Measurements from ENCODE around the gene SOX6.
"Not testable (repeated sequence)": the region's sequence is repeated elsewhere in the genome, so short reads cannot be mapped to it uniquely, and the experiment has no call there.

The SOX6 gene

DNA sequence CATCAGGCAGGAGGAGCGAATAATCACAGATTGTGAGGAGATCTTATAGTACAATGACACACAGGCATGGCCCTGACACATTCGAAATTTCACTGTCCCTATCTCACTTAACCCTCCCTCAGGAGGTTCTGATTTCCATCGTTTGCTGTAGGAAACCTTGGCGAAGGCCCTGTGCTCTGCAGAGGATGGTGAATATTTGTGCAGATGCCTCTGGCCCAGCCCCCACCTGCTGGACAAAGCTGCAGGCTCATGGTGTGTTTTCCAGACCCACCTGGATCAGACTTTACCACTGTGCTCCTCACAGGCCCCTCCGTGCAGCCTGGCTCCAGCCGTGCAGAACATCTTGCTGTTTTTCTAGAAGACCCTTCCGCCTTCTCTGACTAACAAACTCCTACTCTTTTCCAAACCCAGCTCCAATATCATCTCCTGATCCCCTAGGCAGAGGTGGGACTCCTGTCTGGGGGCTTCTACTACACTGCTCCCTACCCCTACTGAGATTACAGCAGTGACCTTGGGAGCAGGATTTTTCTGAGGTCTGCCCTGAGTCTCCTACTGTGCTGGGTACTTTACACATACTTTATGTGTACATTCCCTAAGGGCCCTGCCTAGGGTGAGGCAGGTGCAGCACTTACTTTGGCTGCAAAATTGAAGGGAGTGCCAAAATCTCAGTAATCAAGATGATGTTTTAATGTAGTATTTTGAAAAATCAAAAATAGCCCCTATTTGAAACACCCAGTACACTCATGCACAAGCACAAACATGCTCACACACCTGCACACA is 412.7 kb downstream of the SOX6 start:
- no peak for DNase-seq

DNA sequence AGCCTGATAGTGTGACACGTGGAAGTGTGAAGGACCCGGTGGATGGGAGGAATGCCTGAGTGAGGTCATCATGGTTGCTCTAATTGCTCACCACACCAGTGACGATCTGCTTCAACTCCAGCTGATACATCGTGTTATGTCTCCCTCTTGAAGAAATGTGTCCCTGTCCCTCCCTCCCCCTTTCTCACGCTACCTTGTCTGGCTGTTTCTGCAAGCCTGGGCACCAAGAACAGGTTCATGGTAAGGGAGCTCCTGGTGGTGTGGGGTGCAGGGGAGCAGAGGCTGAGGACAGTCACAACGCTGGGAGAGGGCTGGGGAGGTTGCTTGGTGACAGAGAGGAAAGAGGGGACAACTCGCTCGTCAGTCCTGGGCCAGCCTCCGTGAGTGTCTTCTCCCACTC is 413.4 kb downstream of the SOX6 start:
- no peak for DNase-seq

GRCh38 chr11:15942126-15942525 is 414.2 kb downstream of the SOX6 start:
- no peak for DNase-seq

- no peak for DNase-seq
These were observed 415.1 kb downstream of the SOX6 start for GRCh38 chr11:15941206-15941770.

DNA sequence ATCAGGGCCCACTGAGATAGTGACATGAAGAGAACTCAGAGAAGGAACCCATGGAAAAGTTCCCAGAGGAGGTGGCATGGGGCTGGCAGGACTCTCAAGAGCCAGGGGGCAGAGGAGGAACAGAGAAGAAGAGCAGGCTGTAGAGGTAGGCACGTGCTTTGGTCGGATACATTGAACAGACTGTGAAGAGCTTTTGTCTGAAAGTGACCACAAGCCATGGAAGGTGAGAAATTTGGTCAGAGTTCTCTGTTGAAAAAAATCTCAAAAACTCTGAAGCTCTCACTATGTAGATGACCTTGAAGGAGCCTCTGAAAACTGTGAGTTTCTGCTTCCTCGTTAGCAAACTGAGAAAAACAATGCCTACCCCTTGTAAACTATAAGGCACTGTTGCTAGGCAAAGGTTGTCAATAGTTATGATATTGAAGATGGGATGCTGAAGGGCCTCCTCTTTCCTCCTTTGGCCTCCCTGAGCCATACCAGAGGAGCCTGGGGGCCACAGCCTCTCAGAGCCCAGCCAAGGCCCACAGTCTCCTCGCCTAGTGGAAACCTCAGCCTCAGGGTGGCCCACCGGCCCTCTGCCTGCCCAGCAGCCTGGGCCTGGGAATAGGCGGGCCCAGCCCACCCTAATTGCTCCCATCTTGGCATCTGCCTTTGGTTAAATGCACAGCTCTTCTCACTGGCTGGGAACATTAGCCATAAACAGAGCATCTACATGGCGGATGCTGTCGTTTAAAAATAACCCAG is 415.7 kb downstream of the SOX6 start:
- DNase-seq: no peak

DNA sequence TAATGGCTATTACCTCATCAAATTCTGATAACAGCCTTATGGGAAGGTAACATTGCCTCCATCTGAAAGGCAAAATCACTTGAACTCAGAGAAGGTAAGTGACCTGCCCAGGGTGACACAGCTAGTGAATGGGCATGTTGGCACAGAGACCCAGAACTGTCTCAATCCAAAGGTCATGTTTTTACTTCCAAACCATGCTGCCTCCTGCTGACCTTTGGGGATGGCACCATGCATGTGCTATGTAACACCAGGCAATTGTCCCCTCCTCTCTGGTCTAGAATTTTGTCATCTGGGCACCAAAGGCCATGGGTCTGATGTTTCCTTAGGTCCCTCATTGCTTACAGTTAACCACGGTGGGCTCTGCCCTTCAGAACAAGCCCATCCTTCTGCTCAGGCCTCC is 417.4 kb downstream of the SOX6 start:
- DNase-seq: no peak

DNA sequence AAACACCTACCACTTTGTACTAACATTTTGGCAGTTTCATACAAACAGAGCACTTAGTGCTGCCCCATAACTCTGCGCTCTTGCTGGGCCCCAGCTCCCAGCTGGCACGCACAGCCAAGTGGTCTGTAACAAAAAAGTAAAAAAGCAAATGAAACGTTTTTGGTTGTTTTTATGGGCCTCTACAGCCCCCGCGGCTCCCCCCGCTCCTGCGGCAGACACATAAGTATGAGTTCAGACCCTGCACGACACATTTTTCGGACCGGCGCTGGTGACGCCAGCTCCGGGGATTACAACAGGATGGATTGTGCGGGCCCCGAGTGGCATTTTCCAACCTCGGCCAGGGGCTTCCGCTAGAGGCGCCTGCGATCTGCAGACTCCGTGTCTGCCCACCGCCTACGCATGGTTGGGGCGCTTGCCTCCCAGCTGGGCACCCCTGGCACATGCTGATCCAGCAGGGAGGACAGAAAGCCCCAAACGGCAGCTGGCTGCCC is 418.2 kb downstream of the SOX6 start:
- no peak for DNase-seq

- no peak for DNase-seq
These were observed 418.7 kb downstream of the SOX6 start for GRCh38 chr11:15937601-15938120.

DNA sequence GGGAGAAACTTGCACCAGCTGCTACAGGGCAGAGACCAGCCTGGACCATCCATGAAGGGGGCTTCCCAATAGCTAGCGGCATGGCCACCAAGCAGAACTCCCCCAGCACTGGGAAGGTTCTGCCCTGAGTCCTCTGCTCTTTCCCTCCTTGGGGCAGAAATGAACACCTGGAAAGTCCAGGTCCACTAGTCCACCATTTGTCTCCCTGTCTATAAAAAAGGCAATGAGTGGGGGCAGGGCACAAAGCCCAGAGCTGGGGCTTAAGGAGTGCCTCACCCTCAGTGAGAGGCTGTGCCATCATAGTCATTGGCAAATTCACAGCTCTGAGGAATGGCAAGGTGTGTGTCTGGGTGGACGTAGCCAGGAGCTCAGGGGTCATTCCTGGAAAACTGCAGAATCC is 420.3 kb downstream of the SOX6 start:
- DNase-seq: no peak

- no peak for DNase-seq
These were observed 421.0 kb downstream of the SOX6 start for GRCh38 chr11:15935373-15935772.

- DNase-seq: no peak
These were observed 422.3 kb downstream of the SOX6 start for GRCh38 chr11:15933886-15934625.

- DNase-seq: no peak
These were observed 423.9 kb downstream of the SOX6 start for GRCh38 chr11:15932417-15932816.

DNA sequence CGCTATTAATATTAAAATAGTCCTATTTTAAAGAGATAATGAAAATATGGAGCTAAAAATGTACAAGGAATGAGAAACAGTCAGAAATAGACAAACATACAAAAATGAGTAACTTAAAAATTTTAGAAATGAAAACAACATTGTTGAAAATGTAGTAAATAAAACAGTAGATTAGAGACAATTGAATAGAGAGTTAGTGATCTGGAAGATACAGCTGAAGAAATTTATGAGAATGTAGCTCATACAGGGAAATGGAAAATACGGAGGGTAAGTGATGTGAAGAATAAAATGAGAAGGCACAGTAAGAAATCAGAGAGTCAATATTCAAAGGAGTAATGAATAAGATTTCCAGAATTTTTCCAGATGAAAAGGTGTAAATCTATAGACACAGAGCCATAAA is 424.8 kb downstream of the SOX6 start:
- DNase-seq: no peak

DNA sequence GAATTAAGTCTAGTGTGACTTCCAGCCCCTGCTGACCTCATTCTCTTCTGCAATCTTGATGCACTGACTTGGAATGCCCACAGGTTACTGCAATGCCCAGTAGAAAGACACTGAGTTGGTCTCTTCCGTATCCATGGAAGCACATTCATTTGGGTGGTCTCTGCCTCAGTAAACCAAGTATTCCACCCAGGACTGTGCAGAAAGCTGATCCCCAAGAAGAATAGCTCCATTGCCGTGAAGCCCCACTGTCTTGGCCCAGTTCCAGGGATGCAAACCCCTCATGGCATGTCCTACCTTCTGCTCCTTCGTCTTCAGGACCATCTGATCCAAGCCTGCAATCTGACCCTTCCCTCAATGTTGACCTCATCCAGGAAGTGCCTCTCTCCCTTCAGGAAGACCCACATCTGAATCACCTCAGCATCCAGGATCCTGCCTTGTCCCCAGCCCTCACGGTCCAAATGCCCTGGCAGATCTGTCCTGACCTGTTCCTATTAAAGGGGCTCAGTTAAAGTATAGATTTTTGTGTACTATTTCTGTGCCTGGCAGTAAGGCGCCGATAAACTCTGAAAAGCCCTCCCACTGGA is 425.8 kb downstream of the SOX6 start:
- DNase-seq: no peak

DNA sequence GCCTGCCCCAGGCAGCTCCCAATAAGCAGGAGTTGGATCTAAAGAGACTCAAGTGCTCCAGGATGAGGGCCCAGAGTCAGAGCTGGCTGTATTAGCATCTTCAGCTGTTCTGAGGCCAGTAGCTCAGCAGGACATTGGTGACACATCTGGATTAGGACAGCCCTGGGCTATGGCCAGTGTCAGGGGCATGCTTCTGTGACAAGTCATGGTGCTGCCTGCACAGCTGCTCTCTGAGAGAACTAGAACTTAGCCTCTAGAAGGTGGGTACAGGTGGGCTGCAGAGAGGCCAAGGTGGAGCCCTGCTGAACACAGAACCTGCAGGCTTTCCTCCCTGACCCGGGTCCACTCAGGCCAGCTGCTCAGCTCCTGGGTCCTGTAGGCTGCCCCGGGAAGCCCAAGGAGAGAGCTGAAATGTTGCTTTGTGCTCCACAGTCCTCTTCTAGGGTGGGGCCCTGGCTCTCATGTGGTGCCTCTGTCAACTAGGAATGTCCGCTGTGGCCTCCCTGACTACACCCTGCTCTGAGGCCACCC is 426.9 kb downstream of the SOX6 start:
- DNase-seq: no peak

GRCh38 chr11:15927864-15928217 is 428.5 kb downstream of the SOX6 start:
- DNase-seq: no peak

GRCh38 chr11:15927196-15927863 is 429.0 kb downstream of the SOX6 start:
- no peak for DNase-seq

DNA sequence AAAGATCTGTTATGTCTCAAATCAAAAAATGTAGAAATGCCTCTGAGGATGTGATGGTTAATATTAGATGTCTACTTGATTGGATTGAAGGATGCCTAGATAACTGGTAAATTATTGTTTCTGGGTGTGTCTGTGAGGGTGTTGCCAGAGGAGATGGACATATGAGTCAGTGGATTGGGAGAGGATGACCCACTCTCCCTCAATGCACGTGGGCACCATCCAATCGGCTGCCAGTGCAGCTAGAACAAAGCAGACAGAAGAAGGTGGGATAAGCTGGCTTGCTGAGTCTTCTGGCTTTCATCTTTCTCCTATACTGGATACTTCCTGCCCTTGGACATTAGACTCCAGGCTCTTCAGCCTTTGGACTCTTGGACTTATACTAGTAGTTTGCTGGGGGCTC is 430.3 kb downstream of the SOX6 start:
- no peak for DNase-seq

- no peak for DNase-seq
These were observed 433.2 kb downstream of the SOX6 start for GRCh38 chr11:15923183-15923582.

- not testable (repeated sequence) for DNase-seq
These were observed 433.6 kb downstream of the SOX6 start for GRCh38 chr11:15922745-15923144.

DNA sequence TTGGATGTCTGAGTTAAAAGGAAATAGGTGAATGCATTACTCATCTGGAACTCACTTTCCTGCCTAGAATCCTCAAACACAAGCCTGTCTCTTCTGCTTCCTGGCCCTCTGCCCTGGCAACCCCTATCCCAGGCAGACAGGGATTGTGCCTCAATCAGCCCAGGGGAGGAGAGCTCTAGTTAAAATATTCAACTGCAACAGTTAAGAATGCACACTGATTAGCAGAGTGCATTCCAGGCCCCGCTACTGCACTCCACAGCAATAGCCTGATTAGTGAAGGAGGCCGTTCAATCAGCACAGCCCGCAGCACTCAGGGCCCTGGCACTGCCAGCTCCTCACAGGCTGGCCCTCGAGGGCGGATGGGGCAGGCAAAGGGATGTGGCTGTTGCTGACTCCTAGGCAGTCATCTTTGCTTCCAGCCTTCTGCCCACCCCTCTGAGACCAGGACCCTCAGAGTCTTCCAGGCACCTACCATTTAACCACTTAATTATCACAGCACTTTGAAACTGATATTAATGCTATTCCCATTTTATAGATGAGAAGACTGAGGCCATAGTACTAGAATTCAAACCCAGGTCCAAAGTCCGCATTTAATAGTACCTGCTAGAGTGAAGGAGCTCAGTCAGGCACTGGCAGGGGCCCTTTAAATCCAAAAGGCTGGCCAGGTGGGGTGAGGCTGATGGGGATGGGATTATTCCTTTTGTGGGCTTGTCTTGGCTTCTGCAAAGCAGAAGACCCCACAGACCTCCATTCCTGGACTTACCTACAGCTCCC is 435.3 kb downstream of the SOX6 start:
- DNase-seq: no peak
